PC-3 (cell line): Measurements from ENCODE around the gene NCOR2. TPM values are rescaled to one million over a fixed set of nuclear protein-coding genes. Genes with fewer than 3 reads are reported as not detected.

Experiments
- ATAC-seq: fragments of 200-7000 bp; cut with Tn5 transposase; 2 replicates; pipeline ENCODE4 v1.9.1; 2020; ENCODE audit warnings: mild to moderate bottlenecking, moderate library complexity
- BruUV-seq: library from RNA; stranded (reverse); fragments of 400-500 nt; replicated peaks from 2 replicates; lab custom pipeline; 2021; lab: Mats Ljungman, UMichigan
- CTCF ChIA-PET: fragments of 300-600 bp; sonication (Branson Sonifier 250); formaldehyde crosslinking; loops from one replicate; lab custom pipeline; 2022; ENCODE audit warnings: antibody characterized with exemption; lab: Charles Lee
- POLR2A ChIA-PET: fragments of 300-600 bp; sonication (Branson Sonifier 250); formaldehyde crosslinking; loops from one replicate; lab custom pipeline; 2022; ENCODE audit warnings: antibody characterized with exemption; ENCODE audit not compliant: unreplicated experiment; lab: Charles Lee
- DNase-seq: peaks from one replicate; pipeline ENCODE4 v3.0.0-alpha.2; 2015
- H2AFZ ChIP-seq: fragments of 300-600 bp; sonication (generic); 2 replicates; pipeline ENCODE4 v1.6.0; 2016; ENCODE audit warnings: antibody characterized with exemption, low read length
- H3F3A ChIP-seq: fragments of 300-600 bp; sonication (generic); one replicate; pipeline ENCODE4 v1.6.0; 2017; ENCODE audit warnings: antibody characterized with exemption, low read length, control low read depth, mild to moderate bottlenecking; ENCODE audit not compliant: unreplicated experiment
- H3K27ac ChIP-seq: fragments of 300-600 bp; sonication (generic); 2 replicates; pipeline ENCODE4 v1.5.1; 2016; ENCODE audit warnings: mild to moderate bottlenecking, low read length
- H3K27me3 ChIP-seq: fragments of 300-600 bp; sonication (generic); 2 replicates; pipeline ENCODE4 v1.6.1; 2016; ENCODE audit warnings: low read length, mixed read lengths
- H3K36me3 ChIP-seq: fragments of 300-600 bp; sonication (generic); 2 replicates; pipeline ENCODE4 v1.6.1; 2016; ENCODE audit warnings: low read depth, mixed run types, low read length, mixed read lengths
- H3K4me1 ChIP-seq: fragments of 300-600 bp; sonication (generic); 2 replicates; pipeline ENCODE4 v1.5.1; 2016; ENCODE audit warnings: low read length; ENCODE audit not compliant: insufficient read depth
- H3K4me2 ChIP-seq: fragments of 300-600 bp; sonication (generic); 2 replicates; pipeline ENCODE4 v1.6.0; 2016; ENCODE audit warnings: low read length
- H3K4me3 ChIP-seq: fragments of 300-600 bp; sonication (generic); 2 replicates; pipeline ENCODE4 v1.5.1; 2016; ENCODE audit warnings: mild to moderate bottlenecking, low read length, mixed read lengths
- H3K79me2 ChIP-seq: fragments of 300-600 bp; sonication (generic); 2 replicates; pipeline ENCODE4 v1.6.1; 2017; ENCODE audit warnings: low read length, mixed read lengths
- H3K9ac ChIP-seq: fragments of 300-600 bp; sonication (generic); 2 replicates; pipeline ENCODE4 v1.6.0; 2016; ENCODE audit warnings: mild to moderate bottlenecking, low read length
- H3K9me2 ChIP-seq: fragments of 300-600 bp; sonication (generic); replicated peaks from 2 replicates; pipeline ENCODE4 v1.6.1; 2016; ENCODE audit warnings: mixed run types, low read length, mixed read lengths
- H3K9me3 ChIP-seq: fragments of 300-600 bp; sonication (generic); 2 replicates; pipeline ENCODE4 v1.6.1; 2016; ENCODE audit warnings: low read length, mixed read lengths
- H4K20me1 ChIP-seq: fragments of 300-600 bp; sonication (generic); 2 replicates; pipeline ENCODE4 v1.6.1; 2016; ENCODE audit warnings: low read length, mixed read lengths
- CTCF ChIP-seq: fragments of 300-600 bp; sonication (generic); conservative IDR thresholded peaks from 2 replicates; pipeline ENCODE4 v1.5.1; 2017; ENCODE audit warnings: antibody characterized with exemption, low read depth, mild to moderate bottlenecking, low read length
- EZH2 ChIP-seq: fragments of 300-600 bp; sonication (generic); IDR thresholded peaks from one replicate; pipeline ENCODE4 v1.6.1; 2017; ENCODE audit warnings: antibody characterized with exemption, mild to moderate bottlenecking, low read length; ENCODE audit not compliant: unreplicated experiment
- EZH2phosphoT487 ChIP-seq: fragments of 300-600 bp; sonication (generic); IDR thresholded peaks from 2 replicates; pipeline ENCODE4 v1.6.1; 2018; ENCODE audit warnings: mild to moderate bottlenecking, antibody characterized with exemption, low read length, borderline replicate concordance
- intact Hi-C: fragments of 100-400 bp; cut with micrococcal nuclease; formaldehyde crosslinking; loops from 2 replicates; pipeline ENCODE4 v1.9.0; 2023
- total RNA-seq: library from RNA; depleted of rRNA; stranded (reverse); fragments of >200 nt; gene quantifications from 2 replicates; pipeline ENCODE4 v1.2.3, GENCODE V29; 2014

The NCOR2 gene
- total RNA-seq, 1 experiment from 2014 or later, result 117 TPM

GRCh38 chr12:124593176-124593575 lies 25.8 kb upstream of the NCOR2 start:
- ATAC-seq (no peak), DNase-seq (no peak)
- Histone ChIP-seq H4K20me1 (no peaks in the 10 kb centered on the region), H3K4me1 (peaks cover 20% of the 10 kb centered on the region), H2AFZ (no peak overlapping the region), H3K9me3 (no peaks in the 10 kb centered on the region), H3K36me3 (no peaks in the 10 kb centered on the region), H3K27ac (no peak overlapping the region), H3K9ac (no peak overlapping the region), H3F3A (no peaks in the 10 kb centered on the region), H3K27me3 (no peaks in the 10 kb centered on the region), H3K9me2 (no peaks in the 10 kb centered on the region), H3K79me2 (no peaks in the 10 kb centered on the region), H3K4me3 (no peak overlapping the region), H3K4me2 (no peak overlapping the region)
- BruUV-seq, result no TSS peak
- ChIA-PET CTCF (no interaction called here), POLR2A (no interaction called here)
- intact Hi-C loops, result no loop called here
- TF ChIP-seq EZH2 (no peak), EZH2phosphoT487 (no peak), CTCF (no peak)

DNA sequence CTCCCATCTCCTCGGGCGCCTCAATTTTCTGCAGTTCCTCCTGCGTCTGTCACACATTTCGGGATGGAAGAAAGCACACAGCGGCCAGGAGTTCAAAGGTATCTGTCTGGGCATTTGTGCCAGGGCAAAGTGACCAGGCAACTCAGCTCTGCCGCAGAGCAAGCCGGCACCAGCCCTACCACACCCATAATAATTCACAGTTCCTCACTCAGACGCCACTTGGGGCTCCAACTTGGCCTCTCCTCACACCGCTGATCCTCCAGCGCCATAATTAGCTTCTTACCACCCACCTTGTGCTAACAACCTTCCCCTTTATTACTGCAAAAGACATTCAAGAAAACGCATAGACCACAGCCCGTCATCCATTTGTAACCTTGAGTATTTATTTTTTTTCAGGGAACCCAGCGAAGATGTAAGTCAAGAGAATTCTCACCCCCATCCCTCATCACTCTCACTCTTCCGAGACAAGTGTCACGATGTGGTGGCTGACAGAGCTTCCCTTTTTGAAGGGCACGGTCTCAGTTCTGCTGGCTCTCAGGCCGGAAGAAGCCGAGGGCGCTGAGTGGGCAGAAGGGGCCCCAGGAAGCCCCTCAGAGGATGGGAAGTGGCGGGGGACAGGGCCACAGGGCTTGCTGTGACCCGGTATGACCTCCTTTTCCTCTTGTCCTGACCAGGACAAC lies 25.2 kb upstream of the NCOR2 start:
- Histone ChIP-seq H3K4me1 (peaks cover 20% of the 10 kb centered on the region), H3K27me3 (no peaks in the 10 kb centered on the region), H3K36me3 (no peaks in the 10 kb centered on the region), H3K4me2 (peak overlapping the region; percentile 9; the same call in 1 of the 2 replicates), H3K4me3 (no peak overlapping the region), H2AFZ (no peak overlapping the region), H3F3A (no peaks in the 10 kb centered on the region), H4K20me1 (no peaks in the 10 kb centered on the region), H3K79me2 (no peaks in the 10 kb centered on the region), H3K9me3 (no peaks in the 10 kb centered on the region), H3K9ac (no peak overlapping the region), H3K9me2 (no peaks in the 10 kb centered on the region), H3K27ac (peak overlapping the region; percentile 53)
- peak; percentile 36 for ATAC-seq
- no peak for DNase-seq
- TF ChIP-seq EZH2 (no peak), CTCF (no peak)
- ChIA-PET CTCF (no interaction called here), POLR2A (no interaction called here)
- no TSS peak for BruUV-seq
- intact Hi-C loops, result no loop called here

DNA sequence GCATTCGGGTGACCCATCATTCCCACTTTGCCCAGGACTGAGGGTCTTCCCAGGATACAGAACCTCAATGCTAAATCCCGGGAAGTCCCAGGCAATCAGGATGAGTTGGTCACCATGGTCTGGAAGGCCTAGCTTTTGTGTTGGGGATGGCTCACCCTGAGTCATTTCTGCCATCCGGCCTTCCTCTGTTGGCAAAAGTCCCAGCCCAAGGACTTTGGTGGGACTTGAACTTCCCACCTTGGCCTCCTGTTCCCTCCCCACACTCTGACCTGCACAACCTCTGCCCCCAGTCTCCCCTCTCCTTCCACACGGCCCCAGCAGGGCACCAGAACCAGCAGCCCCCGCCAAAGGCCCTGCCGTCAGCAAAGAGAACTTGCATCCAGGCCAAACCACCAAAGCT lies 24.6 kb upstream of the NCOR2 start:
- ChIA-PET POLR2A (no interaction called here), CTCF (no interaction called here)
- Histone ChIP-seq H3K27ac (peak overlapping the region; percentile 53), H3K4me3 (no peak overlapping the region), H3K4me1 (peaks cover 20% of the 10 kb centered on the region), H3K9me3 (no peaks in the 10 kb centered on the region), H3K4me2 (peak overlapping the region; percentile 21; the same call in 1 of the 2 replicates), H2AFZ (no peak overlapping the region), H3F3A (no peaks in the 10 kb centered on the region), H3K9me2 (no peaks in the 10 kb centered on the region), H4K20me1 (no peaks in the 10 kb centered on the region), H3K79me2 (no peaks in the 10 kb centered on the region), H3K27me3 (no peaks in the 10 kb centered on the region), H3K9ac (no peak overlapping the region), H3K36me3 (no peaks in the 10 kb centered on the region)
- no TSS peak for BruUV-seq
- peak; percentile 77 for ATAC-seq
- DNase-seq, result peak; percentile 82
- intact Hi-C loops, result no loop called here
- TF ChIP-seq CTCF (no peak), EZH2phosphoT487 (no peak), EZH2 (no peak)
